ENCODE results near the gene ENPEP. TPM values are rescaled to one million over a fixed set of nuclear protein-coding genes. Genes with fewer than 3 reads are reported as not detected.
A peak's percentile ranks its signal among the peaks of the same experiment; 100 is the strongest.

The ENPEP gene
- total RNA-seq, 1 experiment from 2014 or later: 13.2 TPM

- no peak overlapping the region for H3K27ac ChIP-seq (ENCODE audit: low read depth, low read length, poor library complexity, severe bottlenecking)
- H3K4me1 ChIP-seq (ENCODE audit: insufficient read depth, low read length, poor library complexity, severe bottlenecking): peaks cover 21% of the 10 kb centered on the region
- intact Hi-C loops (cut with micrococcal nuclease; ENCODE audit: unreplicated experiment): no loop called here
- H3K27me3 ChIP-seq (replicated peaks; ENCODE audit: insufficient read depth, low read depth, low read length, poor library complexity): no peaks in the 10 kb centered on the region
- TF ChIP-seq EZH2 (IDR thresholded peaks at IDR 0.05; ENCODE audit: borderline replicate concordance, low read depth, low read length, poor library complexity, severe bottlenecking): no peak
- TF ChIP-seq CTCF (conservative IDR thresholded peaks at IDR 0.05; ENCODE audit: low read depth, low read length): no peak
- no peak overlapping the region for H3K4me3 ChIP-seq (ENCODE audit: low read depth, low read length, poor library complexity, severe bottlenecking)
- peaks cover 5% of the 10 kb centered on the region for H3K9me3 ChIP-seq (ENCODE audit: low read depth, low read length, poor library complexity, severe bottlenecking)
- CTCF ChIA-PET: no interaction called here
- no TSS peak for BruUV-seq (replicated peaks)
- H3K36me3 ChIP-seq (ENCODE audit: insufficient read depth, low read length, poor library complexity, severe bottlenecking): no peaks in the 10 kb centered on the region
- no peak for DNase-seq (ENCODE audit: low spot score)
- POLR2A ChIA-PET (ENCODE audit: low non-redundant PET): no interaction called here
These were observed 29.5 kb downstream of the ENPEP start for GRCh38 chr4:110505440-110505839.

- peak; percentile 64 for DNase-seq (ENCODE audit: low spot score)
- H3K27me3 ChIP-seq (replicated peaks; ENCODE audit: insufficient read depth, low read depth, low read length, poor library complexity): no peaks in the 10 kb centered on the region
- H3K27ac ChIP-seq (ENCODE audit: low read depth, low read length, poor library complexity, severe bottlenecking): no peak overlapping the region
- no TSS peak for BruUV-seq (replicated peaks)
- peak; percentile 62 for TF ChIP-seq CTCF (conservative IDR thresholded peaks at IDR 0.05; ENCODE audit: low read depth, low read length)
- no peak for TF ChIP-seq EZH2 (IDR thresholded peaks at IDR 0.05; ENCODE audit: borderline replicate concordance, low read depth, low read length, poor library complexity, severe bottlenecking)
- peaks cover 18% of the 10 kb centered on the region for H3K4me1 ChIP-seq (ENCODE audit: insufficient read depth, low read length, poor library complexity, severe bottlenecking)
- ChIA-PET CTCF (interaction anchor here (0.6 to 5.0 kb wide), 5 partner anchors 147 to 489 kb away, joined by 3 to 46 read pairs (median 5); no protein-coding TSS in a partner anchor), POLR2A (ENCODE audit: low non-redundant PET) (no interaction called here)
- no peaks in the 10 kb centered on the region for H3K36me3 ChIP-seq (ENCODE audit: insufficient read depth, low read length, poor library complexity, severe bottlenecking)
- no peaks in the 10 kb centered on the region for H3K9me3 ChIP-seq (ENCODE audit: low read depth, low read length, poor library complexity, severe bottlenecking)
- H3K4me3 ChIP-seq (ENCODE audit: low read depth, low read length, poor library complexity, severe bottlenecking): no peak overlapping the region
- intact Hi-C loops (cut with micrococcal nuclease; ENCODE audit: unreplicated experiment): loop anchor here (1.0 kb wide), 1 partner anchor 165 kb away; no protein-coding TSS in a partner anchor
These were observed 33.1 kb downstream of the ENPEP start for GRCh38 chr4:110508827-110509710.

GRCh38 chr4:110510277-110510676 lies 34.3 kb downstream of the ENPEP start:
- BruUV-seq (replicated peaks): no TSS peak
- TF ChIP-seq EZH2 (IDR thresholded peaks at IDR 0.05; ENCODE audit: borderline replicate concordance, low read depth, low read length, poor library complexity, severe bottlenecking) (no peak), CTCF (conservative IDR thresholded peaks at IDR 0.05; ENCODE audit: low read depth, low read length) (no peak)
- intact Hi-C loops (cut with micrococcal nuclease; ENCODE audit: unreplicated experiment): loop anchor here (2.0 kb wide), 2 partner anchors 195 to 313 kb away; no protein-coding TSS in a partner anchor
- no peaks in the 10 kb centered on the region for H3K27me3 ChIP-seq (replicated peaks; ENCODE audit: insufficient read depth, low read depth, low read length, poor library complexity)
- POLR2A ChIA-PET (ENCODE audit: low non-redundant PET): no interaction called here
- peaks cover 23% of the 10 kb centered on the region for H3K4me1 ChIP-seq (ENCODE audit: insufficient read depth, low read length, poor library complexity, severe bottlenecking)
- H3K9me3 ChIP-seq (ENCODE audit: low read depth, low read length, poor library complexity, severe bottlenecking): no peaks in the 10 kb centered on the region
- no peak overlapping the region for H3K27ac ChIP-seq (ENCODE audit: low read depth, low read length, poor library complexity, severe bottlenecking)
- no peak overlapping the region for H3K4me3 ChIP-seq (ENCODE audit: low read depth, low read length, poor library complexity, severe bottlenecking)
- no peak for DNase-seq (ENCODE audit: low spot score)
- no peaks in the 10 kb centered on the region for H3K36me3 ChIP-seq (ENCODE audit: insufficient read depth, low read length, poor library complexity, severe bottlenecking)
- CTCF ChIA-PET: interaction anchor here (0.6 to 5.0 kb wide), 5 partner anchors 30 to 358 kb away, joined by 5 to 46 read pairs (median 11); no protein-coding TSS in a partner anchor
